CD8-positive, alpha-beta memory T cell (primary cell): ENCODE data around the gene CENPB. TPM values are rescaled to one million over a fixed set of nuclear protein-coding genes. Genes with fewer than 3 reads are reported as not detected.
A peak's percentile ranks its signal among the peaks of the same experiment; 100 is the strongest.

Experiments used
- CTCF ChIA-PET: fragments of 350-600 bp; sonication (Branson Sonifier 250); formaldehyde crosslinking; loops from one replicate; lab custom pipeline; 2021; ENCODE audit warnings: antibody characterized with exemption; lab: Charles Lee
- POLR2A ChIA-PET: fragments of 350-600 bp; sonication (Branson Sonifier 250); formaldehyde crosslinking; loops from one replicate; lab custom pipeline; 2021; ENCODE audit warnings: antibody characterized with exemption; lab: Charles Lee
- DNase-seq, 5 donors: peaks; one replicate each; pipeline versions ENCODE4 v3.0.0 to v3.0.0-alpha.2; 2020 to 2022; ENCODE audit warnings: mixed read lengths in 1 of 5
- H3K27ac ChIP-seq: one replicate; pipeline ENCODE4 v1.7.0; 2013; ENCODE audit warnings: low read depth, mild to moderate bottlenecking, low read length, moderate library complexity
- H3K27me3 ChIP-seq: 2 replicates; pipeline ENCODE4 v1.7.0; 2013; ENCODE audit warnings: low read length, mild to moderate bottlenecking; ENCODE audit not compliant: insufficient read depth, poor library complexity, severe bottlenecking
- H3K36me3 ChIP-seq: 2 replicates; pipeline ENCODE4 v1.7.0; 2013; ENCODE audit warnings: mild to moderate bottlenecking, low read length, moderate library complexity; ENCODE audit not compliant: insufficient read depth
- H3K4me1 ChIP-seq: 2 replicates; pipeline ENCODE4 v1.7.0; 2013; ENCODE audit warnings: mild to moderate bottlenecking, low read length, moderate library complexity; ENCODE audit not compliant: insufficient read depth
- H3K4me3 ChIP-seq: 2 replicates; pipeline ENCODE4 v1.7.0; 2013; ENCODE audit warnings: mild to moderate bottlenecking, low read length
- H3K9me3 ChIP-seq: 2 replicates; pipeline ENCODE4 v1.7.0; 2013; ENCODE audit warnings: mild to moderate bottlenecking, low read length
- H3K27ac Mint-ChIP-seq, 8 donors: one replicate each; pipeline ENCODE4 v1.8.0; 2020 to 2021; ENCODE audit warnings: mixed read lengths in 8 of 8, mild to moderate bottlenecking in 6 of 8, inconsistent platforms in 3 of 8, moderate library complexity in 3 of 8
- H3K27me3 Mint-ChIP-seq, 2 donors: one replicate each; pipeline ENCODE4 v1.8.0; 2020 to 2021; ENCODE audit warnings: mixed read lengths in 2 of 2, mild to moderate bottlenecking in 1 of 2, moderate library complexity in 1 of 2
- H3K36me3 Mint-ChIP-seq, 3 donors: one replicate each; pipeline ENCODE4 v1.8.0; 2020 to 2021; ENCODE audit warnings: mixed read lengths in 3 of 3, inconsistent platforms in 1 of 3, mild to moderate bottlenecking in 1 of 3
- H3K4me1 Mint-ChIP-seq, 3 donors: one replicate each; pipeline ENCODE4 v1.8.0; 2020 to 2021; ENCODE audit warnings: mixed read lengths in 3 of 3, inconsistent platforms in 1 of 3, mild to moderate bottlenecking in 1 of 3
- H3K4me3 Mint-ChIP-seq, 7 donors: one replicate each; pipeline ENCODE4 v1.8.0; 2020 to 2021; ENCODE audit warnings: mixed read lengths in 7 of 7, mild to moderate bottlenecking in 6 of 7, moderate library complexity in 4 of 7, inconsistent platforms in 2 of 7
- H3K9me3 Mint-ChIP-seq, 5 donors: one replicate each; pipeline ENCODE4 v1.8.0; 2020 to 2022; ENCODE audit warnings: mixed read lengths in 5 of 5, mild to moderate bottlenecking in 3 of 5, moderate library complexity in 2 of 5, inconsistent platforms in 1 of 5
- polyA plus RNA-seq: library from polyadenylated mRNA; unstranded; fragments of 300-500 nt; fragmentation: Illumina TruSeq; gene quantifications from one replicate; pipeline ENCODE4 v1.2.3, GENCODE V29; 2021
- total RNA-seq, 2 experiments: library from RNA; stranded (reverse); gene quantifications; one replicate each; pipeline ENCODE4 v1.2.3, GENCODE V29; 2021

CENPB gene
- total and polyA plus RNA-seq, 3 experiments from 2014 or later = 1.7 to 69.9 (median 66.4) TPM

- peaks cover 9 to 13% (median 12%) of the 10 kb centered on the region in 3 donors for H3K4me1 Mint-ChIP-seq
- POLR2A ChIA-PET = no interaction called here
- H3K27me3 ChIP-seq = no peaks in the 10 kb centered on the region
- H3K9me3 ChIP-seq = no peaks in the 10 kb centered on the region
- H3K9me3 Mint-ChIP-seq = no peaks in the 10 kb centered on the region
- CTCF ChIA-PET = interaction anchor here (1.0 to 1.5 kb wide), 2 partner anchors 8 to 30 kb away, joined by 3 to 5 read pairs; no protein-coding TSS in a partner anchor
- peak overlapping the region; percentile 16 for H3K27ac ChIP-seq
- H3K36me3 ChIP-seq = no peaks in the 10 kb centered on the region
- H3K4me3 ChIP-seq = peak overlapping the region; percentile 47
- H3K27ac Mint-ChIP-seq = peak overlapping the region in 5 of 8 donors; percentile 45 to 85 (median 48)
- peaks cover 5% of the 10 kb centered on the region for H3K4me1 ChIP-seq
- H3K27me3 Mint-ChIP-seq = peaks cover 4 to 45% of the 10 kb centered on the region in 2 donors
- DNase-seq = peak; percentile 66 to 74 (median 68)
- peak overlapping the region in 6 of 7 donors; percentile 56 to 78 (median 72) for H3K4me3 Mint-ChIP-seq
- H3K36me3 Mint-ChIP-seq = no peaks in the 10 kb centered on the region
These were observed 41.5 kb downstream of the CENPB start for GRCh38 chr20:3744806-3745685.

- H3K27ac Mint-ChIP-seq = peak overlapping the region in 4 of 8 donors; percentile 11 to 63 (median 58)
- DNase-seq = no peak
- Histone ChIP-seq H3K27ac (no peak overlapping the region), H3K36me3 (no peaks in the 10 kb centered on the region), H3K4me1 (peaks cover 5% of the 10 kb centered on the region), H3K4me3 (no peak overlapping the region), H3K9me3 (no peaks in the 10 kb centered on the region), H3K27me3 (no peaks in the 10 kb centered on the region)
- POLR2A ChIA-PET = interaction anchor here (0.6 kb wide), 1 partner anchor 226 kb away, joined by 4 read pairs; no protein-coding TSS in a partner anchor
- peaks cover 9 to 13% (median 12%) of the 10 kb centered on the region in 3 donors for H3K4me1 Mint-ChIP-seq
- H3K9me3 Mint-ChIP-seq = no peaks in the 10 kb centered on the region
- CTCF ChIA-PET = interaction anchor here (1.0 to 1.5 kb wide), 2 partner anchors 9 to 29 kb away, joined by 3 to 5 read pairs; no protein-coding TSS in a partner anchor
- peak overlapping the region in 5 of 7 donors; percentile 43 to 78 (median 71) for H3K4me3 Mint-ChIP-seq
- peaks cover 4 to 45% of the 10 kb centered on the region in 2 donors for H3K27me3 Mint-ChIP-seq
- no peaks in the 10 kb centered on the region for H3K36me3 Mint-ChIP-seq
These were observed 42.5 kb downstream of the CENPB start for GRCh38 chr20:3744037-3744436.

DNA sequence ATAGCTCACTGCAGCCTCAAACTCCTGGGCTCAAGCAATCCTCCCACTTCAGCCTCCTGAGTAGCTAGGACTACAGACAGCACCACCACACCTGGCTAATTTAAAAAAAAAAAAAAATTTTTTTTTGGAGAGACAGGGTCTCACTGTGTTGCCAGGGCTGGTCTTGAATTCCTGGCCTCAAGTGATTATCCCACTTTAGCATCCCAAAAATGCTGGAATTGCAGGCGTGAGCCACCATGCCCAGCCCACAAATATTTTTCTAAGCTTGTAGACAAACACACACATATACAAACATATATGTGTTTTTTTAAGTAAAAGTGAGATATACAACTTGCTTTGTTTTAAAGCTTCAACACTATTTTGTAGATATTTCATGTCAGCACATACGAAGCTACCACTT lies 43.3 kb downstream of the CENPB start:
- H3K9me3 Mint-ChIP-seq = no peaks in the 10 kb centered on the region
- peaks cover 4 to 42% of the 10 kb centered on the region in 2 donors for H3K27me3 Mint-ChIP-seq
- H3K27me3 ChIP-seq = no peaks in the 10 kb centered on the region
- H3K4me1 Mint-ChIP-seq = peaks cover 9 to 13% (median 12%) of the 10 kb centered on the region in 3 donors
- ChIA-PET POLR2A (interaction anchor here (0.7 kb wide), 1 partner anchor 52 kb away, joined by 3 read pairs; no protein-coding TSS in a partner anchor), CTCF (no interaction called here)
- no peak overlapping the region for H3K27ac ChIP-seq
- peaks cover 5% of the 10 kb centered on the region for H3K4me1 ChIP-seq
- H3K9me3 ChIP-seq = no peaks in the 10 kb centered on the region
- DNase-seq = no peak
- no peaks in the 10 kb centered on the region for H3K36me3 Mint-ChIP-seq
- no peak overlapping the region for H3K4me3 ChIP-seq
- H3K36me3 ChIP-seq = no peaks in the 10 kb centered on the region
- no peak overlapping the region for H3K27ac Mint-ChIP-seq
- H3K4me3 Mint-ChIP-seq = no peak overlapping the region

- H3K4me3 Mint-ChIP-seq = no peak overlapping the region
- Histone ChIP-seq H3K9me3 (no peaks in the 10 kb centered on the region), H3K27me3 (no peaks in the 10 kb centered on the region), H3K4me1 (peaks cover 5% of the 10 kb centered on the region), H3K4me3 (no peak overlapping the region), H3K27ac (no peak overlapping the region), H3K36me3 (no peaks in the 10 kb centered on the region)
- no peaks in the 10 kb centered on the region for H3K9me3 Mint-ChIP-seq
- no peaks in the 10 kb centered on the region for H3K36me3 Mint-ChIP-seq
- DNase-seq = peak in 1 of 5 donors; percentile 39
- CTCF ChIA-PET = interaction anchor here (1.3 kb wide), 1 partner anchor 11 kb away, joined by 4 read pairs; no protein-coding TSS in a partner anchor
- POLR2A ChIA-PET = no interaction called here
- H3K27ac Mint-ChIP-seq = no peak overlapping the region
- H3K27me3 Mint-ChIP-seq = peaks cover 0 to 32% of the 10 kb centered on the region in 2 donors
- H3K4me1 Mint-ChIP-seq = peaks cover 9 to 13% (median 12%) of the 10 kb centered on the region in 3 donors
These were observed 44.6 kb downstream of the CENPB start for GRCh38 chr20:3741836-3742458.

DNA sequence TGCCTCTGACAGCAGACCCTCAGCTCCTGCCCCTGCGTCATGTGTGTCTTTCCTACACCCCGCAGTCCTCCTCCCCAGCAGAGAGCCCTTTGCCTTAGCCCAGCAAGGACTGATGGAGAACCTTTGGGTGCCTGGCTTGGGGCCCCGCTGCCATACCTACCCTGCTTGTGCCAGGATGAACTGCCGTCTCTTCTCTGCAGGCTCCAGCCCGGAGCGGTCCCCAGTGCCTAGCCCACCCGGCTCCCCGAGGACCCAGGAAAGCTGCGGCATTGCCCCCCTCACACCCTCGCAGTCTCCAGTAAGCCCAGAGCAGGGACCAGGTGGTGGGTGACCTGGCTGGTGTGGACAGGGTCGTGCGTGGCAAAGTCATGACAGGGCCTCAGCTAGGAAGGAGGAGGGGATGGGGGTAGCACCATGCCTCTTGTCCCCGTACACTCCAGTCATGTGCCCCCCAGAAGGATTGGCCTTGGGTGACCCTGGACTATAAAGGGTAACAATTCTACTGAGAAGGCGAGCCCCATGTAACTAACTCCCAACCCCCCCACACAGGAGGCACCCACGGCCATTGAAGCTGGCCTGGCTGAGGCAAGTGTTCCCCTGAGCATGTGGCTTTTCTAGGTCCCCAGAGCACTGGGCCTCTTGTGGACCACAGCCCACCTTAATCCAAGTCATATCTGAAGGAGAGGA lies 45.8 kb downstream of the CENPB start:
- Histone ChIP-seq H3K27ac (no peak overlapping the region), H3K27me3 (no peaks in the 10 kb centered on the region), H3K4me1 (peaks cover 5% of the 10 kb centered on the region), H3K36me3 (no peaks in the 10 kb centered on the region), H3K4me3 (no peak overlapping the region), H3K9me3 (no peaks in the 10 kb centered on the region)
- DNase-seq = peak in 1 of 5 donors; percentile 37
- Mint-ChIP-seq H3K27ac (no peak overlapping the region), H3K4me3 (no peak overlapping the region), H3K9me3 (no peaks in the 10 kb centered on the region), H3K27me3 (peaks cover 0 to 23% of the 10 kb centered on the region in 2 donors), H3K36me3 (no peaks in the 10 kb centered on the region), H3K4me1 (peaks cover 9 to 13% (median 12%) of the 10 kb centered on the region in 3 donors)
- POLR2A ChIA-PET = no interaction called here
- CTCF ChIA-PET = interaction anchor here (1.2 to 1.3 kb wide), 3 partner anchors 12 to 27 kb away, joined by 3 to 4 read pairs (median 3); partner anchors contain the start of gene ADISSP

- Mint-ChIP-seq H3K4me1 (peaks cover 7 to 10% (median 8%) of the 10 kb centered on the region in 3 donors), H3K4me3 (no peak overlapping the region), H3K27me3 (peaks cover 0 to 20% of the 10 kb centered on the region in 2 donors), H3K9me3 (no peaks in the 10 kb centered on the region), H3K27ac (peak overlapping the region in 1 of 8 donors; percentile 68), H3K36me3 (no peaks in the 10 kb centered on the region)
- ChIA-PET POLR2A (no interaction called here), CTCF (interaction anchor here (1.2 kb wide), 1 partner anchor 13 kb away, joined by 3 read pairs; no protein-coding TSS in a partner anchor)
- no peak for DNase-seq
- H3K27me3 ChIP-seq = no peaks in the 10 kb centered on the region
- no peak overlapping the region for H3K27ac ChIP-seq
- peaks cover 5% of the 10 kb centered on the region for H3K4me1 ChIP-seq
- H3K36me3 ChIP-seq = no peaks in the 10 kb centered on the region
- H3K4me3 ChIP-seq = no peak overlapping the region
- no peaks in the 10 kb centered on the region for H3K9me3 ChIP-seq
These were observed 46.6 kb downstream of the CENPB start for GRCh38 chr20:3739926-3740451.
